H9 (cell line): Measurements from ENCODE around the gene UBASH3A. TPM values are rescaled to one million over a fixed set of nuclear protein-coding genes. Genes with fewer than 3 reads are reported as not detected.

Experiments used
- DNase-seq: peaks from one replicate; pipeline ENCODE4 v3.0.0-alpha.2; 2017
- H2AFZ ChIP-seq: one replicate; pipeline ENCODE4 v1.6.1; 2013; ENCODE audit warnings: mild to moderate bottlenecking, low read length, control low read depth, moderate library complexity
- H2AK5ac ChIP-seq: 2 replicates; pipeline ENCODE4 v1.6.1; 2013; ENCODE audit warnings: low read length, control low read depth, mixed read lengths; ENCODE audit not compliant: insufficient read length
- H2BK120ac ChIP-seq: one replicate; pipeline ENCODE4 v1.6.1; 2013; ENCODE audit warnings: low read depth, mild to moderate bottlenecking, low read length, control low read depth, inconsistent platforms; ENCODE audit not compliant: poor library complexity, severe bottlenecking
- H2BK12ac ChIP-seq: 2 replicates; pipeline ENCODE4 v1.6.1; 2013; ENCODE audit warnings: low read length, control low read depth, mixed read lengths, low read depth; ENCODE audit not compliant: insufficient read length
- H2BK15ac ChIP-seq: 2 replicates; pipeline ENCODE4 v1.6.1; 2013; ENCODE audit warnings: low read depth, low read length, control low read depth
- H2BK20ac ChIP-seq: one replicate; pipeline ENCODE4 v1.6.1; 2013; ENCODE audit warnings: low read depth, mild to moderate bottlenecking, low read length, control low read depth, inconsistent platforms; ENCODE audit not compliant: poor library complexity, severe bottlenecking
- H2BK5ac ChIP-seq: 2 replicates; pipeline ENCODE4 v1.6.1; 2013; ENCODE audit warnings: low read length, control low read depth, mixed read lengths; ENCODE audit not compliant: insufficient read length
- H3K14ac ChIP-seq: 2 replicates; pipeline ENCODE4 v1.6.1; 2013; ENCODE audit warnings: low read length, control low read depth; ENCODE audit not compliant: insufficient read depth
- H3K18ac ChIP-seq: 2 replicates; pipeline ENCODE4 v1.6.1; 2013; ENCODE audit warnings: low read depth, mild to moderate bottlenecking, mixed read lengths, low read length, control low read depth; ENCODE audit not compliant: insufficient read length
- H3K23ac ChIP-seq: 2 replicates; pipeline ENCODE4 v1.6.1; 2013; ENCODE audit warnings: low read length, control low read depth, mixed read lengths, low read depth; ENCODE audit not compliant: insufficient read length
- H3K23me2 ChIP-seq: 2 replicates; pipeline ENCODE4 v1.6.1; 2013; ENCODE audit warnings: low read depth, mild to moderate bottlenecking, mixed read lengths, low read length, control low read depth; ENCODE audit not compliant: insufficient read length, poor library complexity, severe bottlenecking
- H3K27ac ChIP-seq: 2 replicates; pipeline ENCODE4 v1.5.1; 2013; ENCODE audit warnings: low read length, control low read depth, mixed read lengths, low read depth; ENCODE audit not compliant: insufficient read length
- H3K27me3 ChIP-seq: 2 replicates; pipeline ENCODE4 v1.6.1; 2013; ENCODE audit warnings: low read length, control low read depth, inconsistent platforms; ENCODE audit not compliant: insufficient read depth
- H3K4ac ChIP-seq: 2 replicates; pipeline ENCODE4 v1.6.1; 2013; ENCODE audit warnings: low read depth, mild to moderate bottlenecking, control low read depth, inconsistent platforms, low read length, moderate library complexity
- H3K4me1 ChIP-seq: 2 replicates; pipeline ENCODE4 v1.6.1; 2013; ENCODE audit warnings: low read length, control low read depth, inconsistent platforms; ENCODE audit not compliant: insufficient read depth
- H3K4me2 ChIP-seq: 2 replicates; pipeline ENCODE4 v1.6.1; 2013; ENCODE audit warnings: low read length, control low read depth, mixed read lengths; ENCODE audit not compliant: insufficient read length, insufficient read depth
- H3K56ac ChIP-seq: 2 replicates; pipeline ENCODE4 v1.6.1; 2013; ENCODE audit warnings: low read depth, mild to moderate bottlenecking, mixed read lengths, low read length, control low read depth; ENCODE audit not compliant: insufficient read length
- H3K79me1 ChIP-seq: 2 replicates; pipeline ENCODE4 v1.6.1; 2013; ENCODE audit warnings: low read depth, mild to moderate bottlenecking, moderate library complexity, low read length, control low read depth, inconsistent platforms; ENCODE audit not compliant: insufficient read depth, poor library complexity, severe bottlenecking
- H3K79me2 ChIP-seq: 2 replicates; pipeline ENCODE4 v1.6.1; 2013; ENCODE audit warnings: low read length, control low read depth, inconsistent platforms; ENCODE audit not compliant: insufficient read depth
- H3K9ac ChIP-seq: 2 replicates; pipeline ENCODE4 v1.6.1; 2013; ENCODE audit warnings: low read length, control low read depth, mixed read lengths; ENCODE audit not compliant: insufficient read length; ENCODE audit errors: extremely low read depth
- H3K9me3 ChIP-seq: one replicate; pipeline ENCODE4 v1.6.1; 2013; ENCODE audit warnings: low read depth, low read length, inconsistent platforms; ENCODE audit not compliant: control insufficient read depth
- H3T11ph ChIP-seq: one replicate; pipeline ENCODE4 v1.6.1; 2013; ENCODE audit warnings: mild to moderate bottlenecking, low read length, control low read depth, inconsistent platforms
- H4K20me1 ChIP-seq: one replicate; pipeline ENCODE4 v1.6.1; 2013; ENCODE audit not compliant: control insufficient read depth, insufficient read length, insufficient read depth
- H4K5ac ChIP-seq: 2 replicates; pipeline ENCODE4 v1.6.1; 2013; ENCODE audit warnings: low read depth, mild to moderate bottlenecking, mixed read lengths, low read length, control low read depth; ENCODE audit not compliant: insufficient read length
- H4K8ac ChIP-seq: replicated peaks from 2 replicates; pipeline ENCODE4 v1.6.1; 2013; ENCODE audit warnings: low read length, control low read depth, mixed read lengths, low read depth; ENCODE audit not compliant: insufficient read length
- H4K91ac ChIP-seq: 2 replicates; pipeline ENCODE4 v1.6.1; 2013; ENCODE audit warnings: low read depth, mild to moderate bottlenecking, moderate library complexity, mixed read lengths, low read length, control low read depth; ENCODE audit not compliant: insufficient read length
- H3K27ac Mint-ChIP-seq, 3 experiments: 2 replicates in 2 of 3; 3 replicates in 1 of 3; pipeline ENCODE4 v1.8.0; 2020 to 2021; ENCODE audit warnings: mixed read lengths in 3 of 3, mild to moderate bottlenecking in 1 of 3, moderate library complexity in 1 of 3
- H3K27me3 Mint-ChIP-seq: 2 replicates; pipeline ENCODE4 v1.8.0; 2021; ENCODE audit warnings: low read depth, mild to moderate bottlenecking, moderate library complexity, mixed read lengths
- H3K36me3 Mint-ChIP-seq, 3 experiments: 2 replicates in 2 of 3; 3 replicates in 1 of 3; pipeline ENCODE4 v1.8.0; 2020 to 2021; ENCODE audit warnings: low read depth in 3 of 3, mixed read lengths in 3 of 3; ENCODE audit not compliant: insufficient read depth in 1 of 3
- H3K4me1 Mint-ChIP-seq, 2 experiments: 2 replicates each; pipeline ENCODE4 v1.8.0; 2020; ENCODE audit warnings: mixed read lengths in 2 of 2
- H3K4me3 Mint-ChIP-seq, 2 experiments: 2 replicates in 1 of 2; 3 replicates in 1 of 2; pipeline ENCODE4 v1.8.0; 2020 to 2021; ENCODE audit warnings: mild to moderate bottlenecking in 2 of 2, mixed read lengths in 2 of 2, moderate library complexity in 1 of 2
- H3K9me3 Mint-ChIP-seq, 2 experiments: 2 replicates in 1 of 2; 3 replicates in 1 of 2; pipeline ENCODE4 v1.8.0; 2020; ENCODE audit warnings: mild to moderate bottlenecking in 2 of 2, mixed read lengths in 2 of 2, moderate library complexity in 1 of 2
- WGBS: extraction: QIAGEN DNeasy Blood & Tissue Kit; methylation state at CpG from one replicate; pipeline ENCODE4 v1.1.7; 2013; ENCODE audit warnings: missing lambda C conversion rate, low lambda C conversion rate, mixed read lengths; ENCODE audit not compliant: insufficient read length; ENCODE audit errors: extremely low coverage; 5-methylcytosine and 5-hydroxymethylcytosine counted together
- total RNA-seq: library from RNA; stranded (reverse); gene quantifications from 2 replicates; pipeline ENCODE4 v1.2.1, GENCODE V29; 2021
- TF ChIP-seq, protein P1 (sequence below): fragments of 200-600 bp; sonication (generic); conservative IDR thresholded peaks from 3 replicates; pipeline ENCODE4 v1.8.0; 2021; ENCODE audit warnings: antibody characterized with exemption, mild to moderate bottlenecking

Gene UBASH3A
- total RNA-seq, 1 experiment from 2014 or later = not detected

DNA sequence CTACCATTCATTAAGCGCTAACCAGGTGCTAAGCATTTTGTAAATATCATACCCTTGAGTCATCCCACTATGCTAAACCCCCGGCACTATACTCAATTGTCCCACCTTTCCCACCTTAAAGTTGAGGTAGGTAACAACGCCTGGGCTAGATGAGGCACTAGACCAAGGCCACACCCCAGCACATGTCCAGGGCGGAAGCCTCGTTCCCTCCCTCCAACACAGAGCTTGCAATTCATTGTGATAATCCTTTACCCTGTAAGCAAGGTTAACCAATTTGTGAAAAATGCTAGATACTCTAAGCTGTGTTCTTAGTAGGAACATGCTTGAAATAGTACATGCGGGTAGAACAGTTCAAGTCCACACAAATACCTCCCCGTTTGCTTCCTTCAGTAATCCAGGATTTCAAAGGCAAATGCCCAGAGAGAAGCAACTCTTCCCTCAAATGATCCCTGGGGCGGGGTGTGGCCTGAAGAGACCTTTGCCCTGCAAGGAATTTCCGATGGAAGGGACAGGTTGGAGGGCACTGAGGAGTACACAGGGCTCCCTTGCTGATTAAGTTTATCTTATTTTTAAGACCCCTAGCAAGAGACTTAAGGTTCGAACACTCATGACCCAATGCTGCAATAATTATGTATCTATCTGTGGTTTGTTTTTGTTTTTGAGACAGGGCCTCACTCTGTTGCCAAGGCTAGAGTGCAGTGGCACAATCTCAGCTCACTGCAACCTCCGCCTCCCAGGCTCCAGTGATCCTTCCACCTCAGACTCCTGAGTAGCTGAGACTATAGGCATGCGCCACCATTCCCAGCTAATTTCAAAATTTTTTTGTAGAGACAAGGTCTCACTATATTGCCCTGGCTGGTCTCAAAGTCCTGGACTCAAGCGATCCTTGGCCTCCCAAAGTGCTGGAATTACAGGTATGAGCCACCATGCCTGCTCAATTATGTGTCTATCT lies 89.7 kb downstream of the UBASH3A start:
- no peak overlapping the region for H2BK12ac ChIP-seq
- H3K27ac Mint-ChIP-seq = no peak overlapping the region; a peak in 1 of 7 replicates
- no peak overlapping the region for H2BK120ac ChIP-seq
- peaks cover 12% of the 10 kb centered on the region for H3K23me2 ChIP-seq
- no peak overlapping the region for H3K23ac ChIP-seq
- H3K9me3 ChIP-seq = no peaks in the 10 kb centered on the region
- H3K27ac ChIP-seq = no peak overlapping the region
- TF ChIP-seq, protein P1, sequence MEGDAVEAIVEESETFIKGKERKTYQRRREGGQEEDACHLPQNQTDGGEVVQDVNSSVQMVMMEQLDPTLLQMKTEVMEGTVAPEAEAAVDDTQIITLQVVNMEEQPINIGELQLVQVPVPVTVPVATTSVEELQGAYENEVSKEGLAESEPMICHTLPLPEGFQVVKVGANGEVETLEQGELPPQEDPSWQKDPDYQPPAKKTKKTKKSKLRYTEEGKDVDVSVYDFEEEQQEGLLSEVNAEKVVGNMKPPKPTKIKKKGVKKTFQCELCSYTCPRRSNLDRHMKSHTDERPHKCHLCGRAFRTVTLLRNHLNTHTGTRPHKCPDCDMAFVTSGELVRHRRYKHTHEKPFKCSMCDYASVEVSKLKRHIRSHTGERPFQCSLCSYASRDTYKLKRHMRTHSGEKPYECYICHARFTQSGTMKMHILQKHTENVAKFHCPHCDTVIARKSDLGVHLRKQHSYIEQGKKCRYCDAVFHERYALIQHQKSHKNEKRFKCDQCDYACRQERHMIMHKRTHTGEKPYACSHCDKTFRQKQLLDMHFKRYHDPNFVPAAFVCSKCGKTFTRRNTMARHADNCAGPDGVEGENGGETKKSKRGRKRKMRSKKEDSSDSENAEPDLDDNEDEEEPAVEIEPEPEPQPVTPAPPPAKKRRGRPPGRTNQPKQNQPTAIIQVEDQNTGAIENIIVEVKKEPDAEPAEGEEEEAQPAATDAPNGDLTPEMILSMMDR = no peak
- H3K79me2 ChIP-seq = no peaks in the 10 kb centered on the region
- no peak overlapping the region for H2BK15ac ChIP-seq
- H2AK5ac ChIP-seq = no peak overlapping the region
- no peak overlapping the region for H4K91ac ChIP-seq
- H3K36me3 Mint-ChIP-seq = no peaks in the 10 kb centered on the region
- H2BK5ac ChIP-seq = no peak overlapping the region
- no peak overlapping the region for H3T11ph ChIP-seq
- H3K56ac ChIP-seq = no peak overlapping the region
- H2BK20ac ChIP-seq = no peak overlapping the region
- no peak overlapping the region for H3K9ac ChIP-seq
- WGBS = no CpG with 5 or more reads among the region's 13 CpGs
- no peak overlapping the region for H4K5ac ChIP-seq
- H3K27me3 Mint-ChIP-seq = peaks cover 14% of the 10 kb centered on the region
- peaks cover 18 to 25% of the 10 kb centered on the region in 2 experiments for H3K4me1 Mint-ChIP-seq
- no peak overlapping the region for H3K4ac ChIP-seq
- no peak overlapping the region for H3K14ac ChIP-seq
- H3K4me3 Mint-ChIP-seq = no peak overlapping the region
- no peaks in the 10 kb centered on the region for H3K27me3 ChIP-seq
- H4K8ac ChIP-seq = no peak overlapping the region
- no peaks in the 10 kb centered on the region for H3K79me1 ChIP-seq
- DNase-seq = no peak
- H3K18ac ChIP-seq = no peak overlapping the region
- no peak overlapping the region for H2AFZ ChIP-seq
- no peaks in the 10 kb centered on the region for H3K9me3 Mint-ChIP-seq
- no peak overlapping the region for H3K4me2 ChIP-seq
- no peaks in the 10 kb centered on the region for H4K20me1 ChIP-seq
- H3K4me1 ChIP-seq = no peaks in the 10 kb centered on the region; the same call in 1 of the 2 replicates
